GM12872 (cell line): ENCODE results near the gene RUFY2.
A peak's percentile ranks its signal among the peaks of the same experiment; 100 is the strongest.

ENCODE experiments used
- CTCF ChIP-seq: IDR thresholded peaks from 3 replicates; pipeline ENCODE4 v1.5.1; 2011; ENCODE audit warnings: low read depth, mild to moderate bottlenecking, low read length, moderate library complexity; ENCODE audit not compliant: insufficient read depth

Gene RUFY2

GRCh38 chr10:68315582-68315981 lies 91.5 kb downstream of the RUFY2 start:
- TF ChIP-seq CTCF: no peak

- TF ChIP-seq CTCF: no peak
These were observed 96.5 kb downstream of the RUFY2 start for GRCh38 chr10:68310531-68310930.

GRCh38 chr10:68305854-68306253 lies 101.2 kb downstream of the RUFY2 start:
- TF ChIP-seq CTCF: no peak

- no peak for TF ChIP-seq CTCF
These were observed 103.1 kb downstream of the RUFY2 start for GRCh38 chr10:68303849-68304412.

GRCh38 chr10:68302871-68303270 lies 104.2 kb downstream of the RUFY2 start:
- no peak for TF ChIP-seq CTCF

- no peak for TF ChIP-seq CTCF
These were observed 104.6 kb downstream of the RUFY2 start for GRCh38 chr10:68302503-68302823.

- TF ChIP-seq CTCF: peak; percentile 49; the same call in 1 of the 3 replicates
These were observed 105.1 kb downstream of the RUFY2 start for GRCh38 chr10:68301790-68302502.
